Ishikawa (cell line): Measurements from ENCODE around the gene PBX2.

Source experiments
- CEBPB ChIP-seq: IDR thresholded peaks from 2 replicates; pipeline ENCODE4 v1.6.1; 2012
- CREB1 ChIP-seq: IDR thresholded peaks from 2 replicates; pipeline ENCODE4 v1.6.1; 2012; ENCODE audit warnings: low read depth
- EGR1 ChIP-seq: IDR thresholded peaks from 2 replicates; pipeline ENCODE4 v1.6.1; 2012
- EP300 ChIP-seq: IDR thresholded peaks from 2 replicates; pipeline ENCODE4 v1.6.1; 2012; ENCODE audit warnings: borderline replicate concordance
- FOXM1 ChIP-seq: IDR thresholded peaks from 2 replicates; pipeline ENCODE4 v1.6.1; 2012; ENCODE audit warnings: low read depth, borderline replicate concordance
- MAX ChIP-seq: IDR thresholded peaks from 2 replicates; pipeline ENCODE4 v1.6.1; 2012
- NFIC ChIP-seq: IDR thresholded peaks from 2 replicates; pipeline ENCODE4 v1.6.1; 2012
- RAD21 ChIP-seq: IDR thresholded peaks from 2 replicates; pipeline ENCODE4 v1.6.1; 2012; ENCODE audit warnings: low read depth
- REST ChIP-seq: IDR thresholded peaks from 2 replicates; pipeline ENCODE4 v1.6.1; 2012; ENCODE audit warnings: low read depth, mild to moderate bottlenecking
- TAF1 ChIP-seq: IDR thresholded peaks from 2 replicates; pipeline ENCODE4 v1.6.1; 2012; ENCODE audit warnings: low read depth, mild to moderate bottlenecking
- TCF12 ChIP-seq: IDR thresholded peaks from 2 replicates; pipeline ENCODE4 v1.6.1; 2012; ENCODE audit warnings: low read depth
- TEAD4 ChIP-seq: IDR thresholded peaks from 2 replicates; pipeline ENCODE4 v1.6.1; 2012
- USF1 ChIP-seq: IDR thresholded peaks from 2 replicates; pipeline ENCODE4 v1.6.1; 2012
- ZBTB7A ChIP-seq: IDR thresholded peaks from 2 replicates; pipeline ENCODE4 v1.6.1; 2012; ENCODE audit warnings: low read depth

The PBX2 gene

GRCh38 chr6:32195902-32196681 lies 6.1 kb upstream of the PBX2 start:
- TF ChIP-seq NFIC (no peak), ZBTB7A (0 out of 2 replicates have a peak, but pooled peaks have one; percentile 18), CREB1 (peak; percentile 88), TEAD4 (no peak), MAX (peak; percentile 90), TAF1 (peak; percentile 53; the same call in 1 of the 2 replicates)

GRCh38 chr6:32195652-32195901 lies 5.6 kb upstream of the PBX2 start:
- TF ChIP-seq TAF1 (no peak), EGR1 (peak; percentile 82; the same call in 1 of the 2 replicates)

GRCh38 chr6:32194825-32195651 lies 5.0 kb upstream of the PBX2 start:
- no peak for TF ChIP-seq EGR1
- TF ChIP-seq FOXM1, result no peak
- TF ChIP-seq TEAD4, result peak; percentile 59; the same call in 1 of the 2 replicates
- no peak for TF ChIP-seq CREB1
- no peak for TF ChIP-seq TAF1

GRCh38 chr6:32194388-32194787 lies 4.4 kb upstream of the PBX2 start:
- TF ChIP-seq TAF1, result no peak
- TF ChIP-seq USF1, result no peak
- no peak for TF ChIP-seq MAX
- no peak for TF ChIP-seq CEBPB
- TF ChIP-seq FOXM1, result no peak
- TF ChIP-seq TCF12, result no peak
- TF ChIP-seq ZBTB7A, result no peak

- no peak for TF ChIP-seq TAF1
- TF ChIP-seq TCF12, result no peak
- TF ChIP-seq CREB1, result no peak
- TF ChIP-seq ZBTB7A, result no peak
- TF ChIP-seq REST, result no peak
- no peak for TF ChIP-seq USF1
- TF ChIP-seq TEAD4, result no peak
- no peak for TF ChIP-seq RAD21
- TF ChIP-seq EP300, result no peak
- no peak for TF ChIP-seq CEBPB
- no peak for TF ChIP-seq MAX
- TF ChIP-seq FOXM1, result no peak
- no peak for TF ChIP-seq NFIC
Measured at GRCh38 chr6:32192608-32193039, 2.6 kb upstream of the PBX2 start, which contains the start of gene GPSM3. Gene GPSM3 (minus strand): TSS chr6:32192643. CDS start chr6:32192513, 130 bp downstream.

- TF ChIP-seq TAF1, result no peak
- TF ChIP-seq MAX, result no peak
- no peak for TF ChIP-seq EGR1
- no peak for TF ChIP-seq NFIC
- TF ChIP-seq CREB1, result no peak
- no peak for TF ChIP-seq RAD21
- no peak for TF ChIP-seq TEAD4
- TF ChIP-seq FOXM1, result no peak
- TF ChIP-seq EP300, result no peak
Measured at GRCh38 chr6:32191696-32192607, 1.9 kb upstream of the PBX2 start.
